ENCODE data around the gene TMEM151B.

- no peak for TF ChIP-seq POLR2A (IDR thresholded peaks at IDR 0.05; ENCODE audit: low read length)
- no peak for TF ChIP-seq GATA1 (IDR thresholded peaks at IDR 0.05; ENCODE audit: low read depth, low read length)
These were observed 48.3 kb upstream of the TMEM151B start for GRCh38 chr6:44221961-44222335.

All from erythroblast (primary cell).